Measurements from ENCODE around the gene GABRA5. TPM values are rescaled to one million over a fixed set of nuclear protein-coding genes. Genes with fewer than 3 reads are reported as not detected.

Gene GABRA5
- total and polyA plus RNA-seq, 2 of the 8 experiments (the other 6 are each of a cell fraction or from before 2014, with no cell fraction given) = 15.0 to 29.6 TPM

DNA sequence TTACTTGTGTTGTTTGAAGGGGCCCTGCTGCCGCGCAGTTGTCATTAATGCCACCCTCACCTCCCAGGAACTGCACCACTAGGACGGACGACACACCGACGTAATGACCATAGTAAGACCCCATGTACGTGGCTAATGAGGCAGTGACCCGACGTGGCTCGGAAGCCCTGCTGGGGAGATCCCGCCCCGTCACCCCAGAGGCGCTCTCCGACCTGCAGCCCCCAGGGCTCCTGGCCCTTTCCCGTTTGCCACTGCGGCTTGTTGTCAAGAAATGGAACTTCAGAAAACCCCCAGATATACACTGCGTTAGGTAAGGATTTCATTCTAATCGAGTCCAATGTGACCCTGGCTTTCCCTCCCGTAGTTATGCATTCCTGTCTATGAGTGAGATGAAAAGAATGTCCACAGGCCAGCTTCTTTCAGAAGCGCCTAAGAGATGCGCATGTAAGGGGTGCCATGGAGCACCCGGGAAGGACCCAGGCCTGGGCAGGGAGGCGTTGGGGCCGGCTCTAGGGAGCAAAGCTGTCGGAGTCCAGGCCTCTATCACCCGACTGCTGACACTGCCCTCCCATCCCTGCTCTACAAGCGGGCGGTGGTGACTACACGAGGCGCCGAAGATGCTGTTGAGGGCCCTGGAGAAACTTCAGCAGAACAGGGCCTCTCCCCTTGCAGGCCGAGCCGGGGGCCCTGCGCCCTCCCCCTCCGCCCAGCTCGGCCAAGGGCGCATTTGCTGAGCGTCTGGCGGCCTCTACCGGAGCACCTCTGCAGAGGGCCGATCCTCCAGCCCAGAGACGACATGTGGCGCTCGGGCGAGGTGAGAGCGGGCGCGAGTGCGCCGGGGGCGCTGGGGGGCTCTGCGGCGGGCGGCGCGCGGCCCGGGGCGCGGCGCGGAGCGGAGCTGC is at the start of gene GABRA5 (continued):
- TF ChIP-seq, protein P1, sequence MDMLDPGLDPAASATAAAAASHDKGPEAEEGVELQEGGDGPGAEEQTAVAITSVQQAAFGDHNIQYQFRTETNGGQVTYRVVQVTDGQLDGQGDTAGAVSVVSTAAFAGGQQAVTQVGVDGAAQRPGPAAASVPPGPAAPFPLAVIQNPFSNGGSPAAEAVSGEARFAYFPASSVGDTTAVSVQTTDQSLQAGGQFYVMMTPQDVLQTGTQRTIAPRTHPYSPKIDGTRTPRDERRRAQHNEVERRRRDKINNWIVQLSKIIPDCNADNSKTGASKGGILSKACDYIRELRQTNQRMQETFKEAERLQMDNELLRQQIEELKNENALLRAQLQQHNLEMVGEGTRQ (IDR thresholded peaks at IDR 0.05; ENCODE audit: low read length) = no peak
- TF ChIP-seq SP1 (IDR thresholded peaks at IDR 0.05; ENCODE audit: low read depth, low read length) (no peak), NRF1 (IDR thresholded peaks at IDR 0.05; ENCODE audit: low read depth, low read length) (no peak), POLR2A (IDR thresholded peaks at IDR 0.05; ENCODE audit: control extremely low read depth in 1 of 2, low read depth in 2 of 2, low read length in 2 of 2) (no peak), CBX5 (IDR thresholded peaks at IDR 0.05; ENCODE audit: low read depth, low read length) (no peak), CTBP2 (IDR thresholded peaks at IDR 0.05; ENCODE audit: borderline replicate concordance, insufficient read depth, insufficient read length, low read length) (peak; percentile 44), PHF8 (conservative IDR thresholded peaks at IDR 0.05; ENCODE audit: low read depth, low read length) (no peak), CHD2 (IDR thresholded peaks at IDR 0.05; ENCODE audit: low read length) (no peak), TBP (IDR thresholded peaks at IDR 0.05; ENCODE audit: low read depth, low read length) (no peak), SP4 (IDR thresholded peaks at IDR 0.05; ENCODE audit: low read length) (no peak), POU5F1 (IDR thresholded peaks at IDR 0.05; ENCODE audit: low read depth, low read length) (no peak), RAD21 (IDR thresholded peaks at IDR 0.05 in 1 of 2, conservative IDR thresholded peaks at IDR 0.05 in 1 of 2; ENCODE audit: low read depth in 2 of 2, low read length in 2 of 2) (peak; percentile 83 to 90), GABPA (IDR thresholded peaks at IDR 0.05; ENCODE audit: borderline replicate concordance, insufficient read depth, low read length) (no peak), SP2 (IDR thresholded peaks at IDR 0.05; ENCODE audit: low read length) (no peak), TAF1 (IDR thresholded peaks at IDR 0.05; ENCODE audit: low read depth, low read length) (no peak), JUN (IDR thresholded peaks at IDR 0.05; ENCODE audit: low read depth, low read length) (no peak), EP300 (IDR thresholded peaks at IDR 0.05; ENCODE audit: borderline replicate concordance in 1 of 2, low read depth in 2 of 2, low read length in 2 of 2) (no peak), CEBPB (IDR thresholded peaks at IDR 0.05; ENCODE audit: low read depth, low read length) (no peak), CBX8 (IDR thresholded peaks at IDR 0.05; ENCODE audit: borderline replicate concordance, low read depth, low read length) (no peak)

Data from H1 (cell line).